ENCODE measurements around the gene ZC4H2. TPM values are rescaled to one million over a fixed set of nuclear protein-coding genes. Genes with fewer than 3 reads are reported as not detected.
A peak's percentile ranks its signal among the peaks of the same experiment; 100 is the strongest.
"Not testable (repeated sequence)": the region's sequence is repeated elsewhere in the genome, so short reads cannot be mapped to it uniquely, and the experiment has no call there.

The ZC4H2 gene, protein sequence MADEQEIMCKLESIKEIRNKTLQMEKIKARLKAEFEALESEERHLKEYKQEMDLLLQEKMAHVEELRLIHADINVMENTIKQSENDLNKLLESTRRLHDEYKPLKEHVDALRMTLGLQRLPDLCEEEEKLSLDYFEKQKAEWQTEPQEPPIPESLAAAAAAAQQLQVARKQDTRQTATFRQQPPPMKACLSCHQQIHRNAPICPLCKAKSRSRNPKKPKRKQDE
- 1 to 10 TPM; 3.1 to 3.8 TPM for total RNA-seq
- 3.4 TPM for polyA plus RNA-seq (ENCODE audit: insufficient read depth, low read depth, low replicate concordance)
- long read RNA-seq, donor 1, partial matches to known transcripts, result 0 of 6 reads
- long read RNA-seq, donor 1, other reads (novel, unspliced or antisense), result 0 of 6 reads
- long read RNA-seq, donor 2, partial matches to known transcripts, result 0 of 1 reads
- long read RNA-seq, donor 2, other reads (novel, unspliced or antisense), result 0 of 1 reads

DNA sequence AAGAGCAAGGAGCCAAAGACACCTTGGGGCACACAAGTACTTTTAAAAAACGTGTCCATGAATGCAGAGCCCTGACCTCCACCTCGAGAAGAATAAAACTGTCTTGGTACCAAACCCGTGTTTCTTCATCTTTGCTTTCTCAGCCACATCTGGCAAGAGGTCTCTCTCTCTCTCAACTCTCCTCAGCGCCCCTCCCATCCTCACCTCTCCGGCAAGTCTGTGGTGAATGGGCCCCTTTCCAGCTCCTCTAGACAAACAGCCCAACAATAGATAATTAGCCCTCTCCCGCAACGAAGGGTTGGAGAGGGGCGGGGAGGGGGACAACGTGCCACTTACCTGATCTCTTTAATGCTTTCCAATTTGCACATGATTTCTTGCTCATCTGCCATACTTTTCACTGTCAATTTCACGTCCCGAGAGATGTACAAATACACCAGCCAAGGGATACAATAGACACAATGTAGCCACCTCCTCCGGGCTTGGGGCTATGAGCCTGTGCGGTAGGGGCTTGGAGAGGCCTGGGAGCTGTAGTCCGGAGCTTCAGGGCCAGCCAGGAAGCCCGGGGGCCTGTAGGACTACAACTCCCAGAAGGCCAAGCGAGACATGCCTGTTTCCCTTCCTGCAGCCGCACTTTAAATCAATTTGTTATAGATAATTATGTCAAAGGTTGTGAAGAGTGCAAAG, at the start of gene ZC4H2:
TSS of gene ZC4H2 (minus strand) at position 462 of the 684 bp plus-strand sequence. CDS start at position 389, 73 bp downstream.
- Histone ChIP-seq H3K27ac (no peak within 1 kb of the TSS), H3K27me3 (no peaks in the 10 kb centered on the region), H3K4me1 (no peaks in the 10 kb centered on the region), H3K4me3 (peak within 1 kb of the TSS; percentile 40 to 58), H3K36me3 (ENCODE audit: low read depth, missing control alignments) (no peaks in the 10 kb centered on the region), H3K9me3 (no peaks in the 10 kb centered on the region)
- WGBS, 2 donors, result 0 to 1% methylated on average over 13 to 16 of the region's 17 CpGs
- peak; percentile 87 for DNase-seq
- no peak for TF ChIP-seq POLR2A (IDR thresholded peaks at IDR 0.05)
- TF ChIP-seq, protein P1, sequence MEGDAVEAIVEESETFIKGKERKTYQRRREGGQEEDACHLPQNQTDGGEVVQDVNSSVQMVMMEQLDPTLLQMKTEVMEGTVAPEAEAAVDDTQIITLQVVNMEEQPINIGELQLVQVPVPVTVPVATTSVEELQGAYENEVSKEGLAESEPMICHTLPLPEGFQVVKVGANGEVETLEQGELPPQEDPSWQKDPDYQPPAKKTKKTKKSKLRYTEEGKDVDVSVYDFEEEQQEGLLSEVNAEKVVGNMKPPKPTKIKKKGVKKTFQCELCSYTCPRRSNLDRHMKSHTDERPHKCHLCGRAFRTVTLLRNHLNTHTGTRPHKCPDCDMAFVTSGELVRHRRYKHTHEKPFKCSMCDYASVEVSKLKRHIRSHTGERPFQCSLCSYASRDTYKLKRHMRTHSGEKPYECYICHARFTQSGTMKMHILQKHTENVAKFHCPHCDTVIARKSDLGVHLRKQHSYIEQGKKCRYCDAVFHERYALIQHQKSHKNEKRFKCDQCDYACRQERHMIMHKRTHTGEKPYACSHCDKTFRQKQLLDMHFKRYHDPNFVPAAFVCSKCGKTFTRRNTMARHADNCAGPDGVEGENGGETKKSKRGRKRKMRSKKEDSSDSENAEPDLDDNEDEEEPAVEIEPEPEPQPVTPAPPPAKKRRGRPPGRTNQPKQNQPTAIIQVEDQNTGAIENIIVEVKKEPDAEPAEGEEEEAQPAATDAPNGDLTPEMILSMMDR (IDR thresholded peaks at IDR 0.05), result no peak
- intact Hi-C loops (cut with DNase I; ENCODE audit: low total_unique reads), result no loop called here

GRCh38 chrX:65017451-65017850, 41.2 kb upstream of the ZC4H2 start:
- intact Hi-C loops (cut with DNase I; ENCODE audit: low total_unique reads), result no loop called here
- H3K27ac ChIP-seq, result no peak overlapping the region

DNA sequence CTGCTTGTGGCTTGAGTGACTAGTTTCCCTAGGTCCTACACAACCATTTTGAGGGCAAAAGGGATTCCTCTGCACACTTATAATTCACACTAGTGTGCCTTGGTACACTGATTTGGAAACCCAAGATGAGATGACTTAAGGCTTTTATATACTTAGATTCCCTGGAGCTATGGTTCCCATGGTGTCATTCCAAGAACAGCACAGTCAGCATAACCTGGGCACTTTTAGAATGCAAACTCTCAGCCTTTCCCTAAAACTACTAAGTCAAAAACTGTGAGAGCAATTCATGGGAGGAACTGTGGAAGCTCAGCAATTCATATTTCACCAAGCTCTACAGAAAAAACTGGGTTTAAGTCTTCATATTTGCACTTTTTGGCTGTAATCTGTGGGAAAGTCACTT, 38.0 kb upstream of the ZC4H2 start:
- no peaks in the 10 kb centered on the region for H3K9me3 ChIP-seq
- H3K4me1 ChIP-seq, result no peaks in the 10 kb centered on the region
- intact Hi-C loops (cut with DNase I; ENCODE audit: low total_unique reads), result no loop called here
- H3K27me3 ChIP-seq, result no peaks in the 10 kb centered on the region
- DNase-seq, result no peak
- no peaks in the 10 kb centered on the region for H3K36me3 ChIP-seq (ENCODE audit: low read depth, missing control alignments)
- TF ChIP-seq, protein P1 (IDR thresholded peaks at IDR 0.05), result no peak
- no peak for TF ChIP-seq POLR2A (IDR thresholded peaks at IDR 0.05)
- no peak overlapping the region for H3K27ac ChIP-seq
- no peak overlapping the region for H3K4me3 ChIP-seq

More at GRCh38 chrX:65017451-65017850, 41.2 kb upstream of the ZC4H2 start:
- Histone ChIP-seq H3K4me1 (no peaks in the 10 kb centered on the region), H3K4me3 (no peak overlapping the region), H3K9me3 (no peaks in the 10 kb centered on the region), H3K27me3 (no peaks in the 10 kb centered on the region), H3K36me3 (ENCODE audit: low read depth, missing control alignments) (no peaks in the 10 kb centered on the region)
- DNase-seq, result no peak
- 31 to 59% methylated on average over 1 of the region's 1 CpG for WGBS, 2 donors
- TF ChIP-seq POLR2A (IDR thresholded peaks at IDR 0.05), result no peak
- TF ChIP-seq, protein P1 (IDR thresholded peaks at IDR 0.05), result no peak

DNA sequence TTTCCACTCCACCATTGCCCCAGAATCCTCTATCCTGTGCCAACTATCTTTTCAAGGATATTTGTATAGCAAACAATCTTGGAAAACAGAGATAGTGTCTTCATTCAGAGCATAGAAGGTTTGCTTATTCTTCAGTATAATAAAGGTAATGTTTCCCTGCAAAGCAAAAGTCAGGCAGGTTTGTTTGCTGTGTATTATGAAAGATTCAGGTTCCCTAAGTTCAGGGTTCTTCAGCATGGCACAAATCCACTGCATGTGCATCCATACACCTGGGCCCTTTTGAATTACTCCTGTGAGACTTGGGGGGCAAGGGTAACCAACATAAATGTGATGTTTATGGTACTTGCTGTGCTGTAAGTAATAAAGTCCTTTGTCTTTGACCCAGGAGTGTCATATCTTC, 33.2 kb upstream of the ZC4H2 start:
- Histone ChIP-seq H3K9me3 (no peaks in the 10 kb centered on the region), H3K27me3 (no peaks in the 10 kb centered on the region), H3K36me3 (ENCODE audit: low read depth, missing control alignments) (no peaks in the 10 kb centered on the region), H3K27ac (no peak overlapping the region), H3K4me1 (no peaks in the 10 kb centered on the region), H3K4me3 (no peak overlapping the region)
- TF ChIP-seq, protein P1 (IDR thresholded peaks at IDR 0.05), result no peak
- no peak for TF ChIP-seq POLR2A (IDR thresholded peaks at IDR 0.05)
- no peak for DNase-seq
- intact Hi-C loops (cut with DNase I; ENCODE audit: low total_unique reads), result no loop called here

GRCh38 chrX:65002208-65002607, 26.0 kb upstream of the ZC4H2 start:
- H3K27ac ChIP-seq; H3K36me3 ChIP-seq (ENCODE audit: low read depth, missing control alignments); H3K27me3 ChIP-seq; H3K4me1 ChIP-seq; DNase-seq; intact Hi-C loops (cut with DNase I; ENCODE audit: low total_unique reads); H3K9me3 ChIP-seq; H3K4me3 ChIP-seq: not testable (repeated sequence)
- 92 to 96% methylated on average over 4 to 7 of the region's 26 CpGs for WGBS, 2 donors

Data from testis (tissue), 5 donors.